ELR (cell line): Measurements from ENCODE around the gene MAPRE2.
"Not testable (repeated sequence)": the region's sequence is repeated elsewhere in the genome, so short reads cannot be mapped to it uniquely, and the experiment has no call there.

Source experiments
- DNase-seq: peaks from one replicate; pipeline ENCODE4 v3.0.0-alpha.2; 2015; ENCODE audit warnings: low read depth

The MAPRE2 gene

GRCh38 chr18:35122586-35123224 lies 81.5 kb downstream of the MAPRE2 start:
- DNase-seq, result no peak

GRCh38 chr18:35123811-35124210 lies 82.6 kb downstream of the MAPRE2 start:
- no peak for DNase-seq

- DNase-seq, result peak; percentile 35
Measured at GRCh38 chr18:35127201-35127600, 86.0 kb downstream of the MAPRE2 start.

DNA sequence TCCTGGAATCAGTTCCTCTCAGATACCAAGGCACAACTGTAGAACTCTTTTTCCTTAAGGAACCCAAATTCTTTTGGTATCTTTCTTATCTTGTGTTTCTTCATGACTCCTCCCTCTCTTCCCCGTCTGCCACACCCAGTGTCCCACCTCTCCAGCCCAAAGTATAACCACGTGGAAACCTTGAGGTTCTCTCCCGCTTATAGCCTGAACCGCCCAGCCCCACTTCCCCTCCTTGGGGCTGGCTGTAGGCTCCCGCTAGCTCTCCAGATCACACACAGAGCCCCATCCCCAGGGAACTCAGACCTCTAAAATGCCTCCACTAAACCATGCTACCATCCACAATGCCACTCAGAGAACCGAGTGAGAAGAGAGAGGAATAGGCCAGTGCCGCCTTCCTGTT lies 87.5 kb downstream of the MAPRE2 start:
- no peak for DNase-seq

GRCh38 chr18:35130236-35130635 lies 89.0 kb downstream of the MAPRE2 start:
- DNase-seq, result no peak

GRCh38 chr18:35131387-35132020 lies 90.3 kb downstream of the MAPRE2 start:
- DNase-seq, result no peak

DNA sequence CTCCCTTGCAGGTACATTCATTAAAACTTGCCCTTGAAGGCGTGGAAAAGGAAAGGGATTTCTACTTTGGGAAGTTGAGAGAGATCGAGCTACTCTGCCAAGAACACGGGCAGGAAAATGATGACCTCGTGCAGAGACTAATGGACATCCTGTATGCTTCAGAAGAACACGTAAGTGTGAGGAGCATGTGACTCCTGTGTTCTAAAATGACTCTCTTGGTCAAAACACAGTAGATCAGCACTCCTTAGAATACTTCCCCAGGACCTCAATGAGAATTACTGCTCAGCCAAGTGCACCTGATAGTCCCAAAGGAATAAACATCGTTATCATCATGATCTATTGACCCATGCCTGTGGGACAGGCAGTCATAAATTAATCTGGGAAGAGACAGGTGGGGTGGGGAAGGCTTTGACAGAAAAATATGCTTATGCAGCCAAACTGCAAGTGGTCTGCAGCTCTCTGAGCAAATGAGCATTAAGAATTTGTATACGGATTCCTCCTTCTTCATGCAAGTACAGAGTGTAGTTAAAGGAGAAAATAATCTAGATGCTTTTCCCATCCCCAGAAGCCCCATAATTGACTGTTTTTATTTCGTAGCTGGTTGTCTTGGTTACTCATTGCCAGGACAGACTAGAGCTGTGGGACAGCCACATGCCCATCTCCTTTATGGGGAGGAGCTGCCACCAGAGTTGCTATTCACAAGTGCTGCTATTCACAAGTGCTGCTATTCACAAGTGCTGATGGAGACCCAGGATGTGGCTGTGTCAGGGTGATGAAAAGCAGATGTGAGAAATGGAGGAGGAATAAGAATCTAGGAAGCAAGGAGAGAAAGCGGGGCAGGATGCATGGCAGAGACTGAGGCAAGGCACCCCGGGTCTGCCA lies 91.0 kb downstream of the MAPRE2 start:
- DNase-seq, result no peak

DNA sequence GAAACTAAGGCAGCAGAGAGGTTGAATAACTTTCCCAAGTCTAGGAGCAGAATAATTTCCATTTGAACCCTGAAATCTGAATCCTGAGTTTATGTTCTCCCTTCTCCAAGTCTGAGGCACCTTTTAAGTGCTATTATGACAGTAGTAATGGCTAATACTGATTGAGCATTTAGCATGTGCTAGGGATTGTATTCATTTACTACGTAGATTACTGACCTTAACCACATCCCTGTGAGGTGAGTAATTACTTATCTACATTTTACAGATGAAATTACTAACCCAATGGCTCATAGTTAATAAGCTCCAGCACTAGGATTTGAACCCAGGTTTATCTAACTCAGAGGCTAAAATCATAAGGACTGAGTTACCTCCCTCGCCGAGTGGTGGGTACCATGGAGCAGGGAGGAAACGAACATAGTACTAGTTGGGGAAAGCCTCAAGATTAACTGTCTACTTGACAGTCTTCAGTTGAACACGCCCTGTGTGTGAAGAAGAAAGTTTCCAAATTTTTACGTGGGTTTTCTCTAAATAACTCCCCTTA lies 93.0 kb downstream of the MAPRE2 start:
- DNase-seq, result no peak

DNA sequence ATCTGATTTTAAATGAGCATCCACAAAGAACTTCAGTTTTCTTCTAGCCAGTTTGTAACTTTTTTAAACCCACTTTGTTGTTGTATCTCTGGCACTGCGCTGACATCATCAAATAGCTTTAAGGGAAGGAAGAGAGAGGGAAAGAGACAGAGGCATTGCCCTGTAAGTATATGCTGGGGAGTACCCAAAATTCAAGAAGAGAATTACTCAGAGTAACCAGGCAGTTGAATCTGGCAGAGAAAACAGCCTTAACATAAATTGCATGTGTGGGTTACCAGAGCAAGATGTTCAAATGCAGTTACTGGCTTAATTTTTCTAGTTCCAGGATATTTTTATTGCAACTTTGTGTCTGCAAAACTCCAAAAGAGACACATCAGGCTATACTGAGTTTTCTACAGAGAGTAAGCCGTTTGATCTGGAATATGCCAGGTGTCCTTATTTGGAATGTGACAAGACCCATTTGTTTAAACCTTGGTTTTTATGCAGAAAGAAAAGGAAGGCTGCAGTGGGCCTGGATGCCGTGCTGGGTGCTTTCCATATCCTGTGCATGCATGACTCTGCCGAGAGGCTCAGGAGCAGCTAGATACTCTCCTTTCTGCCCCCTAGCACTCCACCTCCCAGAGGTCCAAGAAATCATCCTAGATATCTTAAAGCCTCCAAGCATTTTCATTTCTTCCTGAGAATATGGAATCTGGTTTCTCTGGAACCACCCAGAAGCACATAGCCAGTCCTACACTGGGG lies 93.7 kb downstream of the MAPRE2 start:
- no peak for DNase-seq

- DNase-seq, result no peak
Measured at GRCh38 chr18:35136248-35136647, 95.0 kb downstream of the MAPRE2 start.

GRCh38 chr18:35136885-35137284 lies 95.7 kb downstream of the MAPRE2 start:
- DNase-seq, result no peak

GRCh38 chr18:35137632-35138031 lies 96.4 kb downstream of the MAPRE2 start:
- no peak for DNase-seq

GRCh38 chr18:35138773-35139172 lies 97.6 kb downstream of the MAPRE2 start:
- no peak for DNase-seq

DNA sequence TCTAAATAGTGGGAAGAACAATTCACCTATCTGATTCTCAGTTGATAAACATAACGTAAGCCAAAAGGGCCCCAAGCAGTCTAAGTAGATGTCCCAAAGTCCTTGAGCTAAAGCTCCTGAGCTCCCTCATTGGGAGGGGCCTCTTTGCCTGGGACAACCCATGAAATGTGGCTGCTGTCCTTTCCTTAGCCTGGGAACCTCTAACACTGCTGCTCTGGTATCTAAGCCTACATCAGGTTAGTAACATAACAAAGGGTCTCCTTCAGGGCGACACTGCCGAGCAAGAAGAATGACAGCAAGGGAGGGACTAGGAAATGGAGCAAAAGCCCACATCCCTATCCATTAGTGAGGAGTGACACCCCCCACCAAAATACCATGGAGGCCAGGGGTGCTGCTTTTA lies 98.3 kb downstream of the MAPRE2 start:
- no peak for DNase-seq

DNA sequence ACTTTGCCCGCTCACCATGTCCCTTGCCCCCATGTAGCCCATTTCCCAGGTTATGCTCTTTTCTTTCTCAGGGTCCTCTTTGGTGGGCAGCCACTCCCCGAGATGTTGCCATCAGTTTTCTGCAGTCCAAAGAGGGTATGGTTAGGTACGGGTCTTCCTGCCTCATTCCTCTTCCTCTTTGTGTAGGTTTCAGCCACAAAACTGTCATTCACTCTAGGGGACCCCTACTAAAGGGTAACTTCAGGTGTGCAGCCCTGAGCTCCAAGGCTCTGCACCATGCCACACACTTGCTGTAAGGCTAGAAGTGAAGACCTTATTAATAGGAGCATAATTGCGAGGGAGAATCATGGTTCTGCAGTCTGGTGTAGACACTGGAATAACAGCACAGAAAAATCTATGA lies 99.9 kb downstream of the MAPRE2 start:
- no peak for DNase-seq

- no peak for DNase-seq
Measured at GRCh38 chr18:35141567-35142274, 100.5 kb downstream of the MAPRE2 start.

DNA sequence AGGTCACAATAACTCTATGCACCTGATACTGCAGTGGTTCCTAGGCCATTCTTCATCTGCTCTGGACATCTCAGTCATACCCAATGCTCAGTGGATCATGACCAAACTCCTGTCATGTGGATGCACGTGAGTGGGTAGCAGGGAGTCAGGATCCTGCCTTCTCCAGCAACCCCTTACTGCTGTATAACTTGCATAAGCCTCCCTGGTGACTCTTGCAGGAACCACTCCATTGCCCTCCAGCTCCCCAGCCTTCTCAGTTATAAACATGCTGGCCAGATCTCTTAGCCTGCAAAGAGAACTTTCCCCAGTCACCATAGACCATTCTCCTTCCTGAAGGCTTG lies 101.0 kb downstream of the MAPRE2 start:
- no peak for DNase-seq

GRCh38 chr18:35143622-35144596 lies 102.7 kb downstream of the MAPRE2 start:
- peak; percentile 71 for DNase-seq

- no peak for DNase-seq
Measured at GRCh38 chr18:35144698-35145097, 103.5 kb downstream of the MAPRE2 start.

- not testable (repeated sequence) for DNase-seq
Measured at GRCh38 chr18:35150195-35150594, 109.0 kb downstream of the MAPRE2 start.
